Measurements from ENCODE around the gene DNLZ. TPM values are rescaled to one million over a fixed set of nuclear protein-coding genes. Genes with fewer than 3 reads are reported as not detected.

Gene DNLZ
- total and polyA plus RNA-seq, 9 of the 15 experiments (the other 6 are each of a cell fraction or from before 2014, with no cell fraction given): 0.17 to 44.6 (median 3.4) TPM

DNA sequence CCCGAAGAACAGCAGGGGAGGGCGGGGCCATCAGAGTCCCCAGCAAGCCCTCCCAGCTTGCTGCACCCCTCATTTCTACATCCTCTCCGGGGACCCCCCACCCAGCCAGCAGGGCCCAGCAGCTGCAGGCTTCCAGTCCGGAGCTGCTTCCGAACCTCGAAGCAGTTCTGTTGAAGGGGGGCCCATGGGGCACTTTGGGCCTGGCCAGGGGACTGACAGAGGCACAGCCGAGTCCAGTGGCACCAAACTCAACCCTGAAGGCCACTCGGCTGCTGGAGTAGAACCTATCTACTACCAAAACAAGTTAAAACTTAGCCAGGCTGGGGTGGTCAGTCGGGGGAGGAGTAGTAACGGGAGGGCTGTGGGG is 51.6 kb downstream of the DNLZ start:
- Histone ChIP-seq H3K9me3 (replicated peaks; ENCODE audit: control insufficient read depth, insufficient read depth, low read depth, low read length) (peaks cover 19% of the 10 kb centered on the region), H3K27me3 (ENCODE audit: control insufficient read depth in 2 of 2, insufficient read depth in 2 of 2, low read length in 2 of 2) (peaks cover 0 to 12% of the 10 kb centered on the region in 2 experiments; a peak in 2 of 5 replicates), H3K27ac (ENCODE audit: extremely low read depth, low read depth, low read length) (no peak overlapping the region), H3K9me1 (ENCODE audit: control insufficient read depth, insufficient read depth, low read length) (no peaks in the 10 kb centered on the region), H2AFZ (ENCODE audit: low read depth, low read length) (no peak overlapping the region), H4K20me1 (replicated peaks; ENCODE audit: control insufficient read depth, insufficient read depth, low read length) (no peaks in the 10 kb centered on the region), H3K79me2 (ENCODE audit: control insufficient read depth, insufficient read depth, low read length) (no peaks in the 10 kb centered on the region), H3K4me3 (no peak overlapping the region), H3K4me2 (ENCODE audit: insufficient read depth, low read length) (no peak overlapping the region), H3K4me1 (replicated peaks in 1 of 2; ENCODE audit: control insufficient read depth in 2 of 2, insufficient read depth in 2 of 2, low read length in 2 of 2) (peaks cover 4 to 33% of the 10 kb centered on the region in 2 experiments; a peak in 3 of 5 replicates), H3K9ac (ENCODE audit: insufficient read depth in 1 of 2, low read depth in 2 of 2, low read length in 2 of 2) (no peak overlapping the region), H3K36me3 (ENCODE audit: control insufficient read depth, insufficient read depth, low read length) (no peaks in the 10 kb centered on the region; the same call in 2 of the 3 replicates)
- in situ Hi-C loops (cut with MboI) (no loop called here), intact Hi-C loops (cut with micrococcal nuclease) (no loop called here)
- TF ChIP-seq PRMT5 (CRISPR knock-in tag; IDR thresholded peaks at IDR 0.05) (no peak), MTA1 (IDR thresholded peaks at IDR 0.05; ENCODE audit: borderline replicate concordance) (no peak), ZNF764 (CRISPR knock-in tag; IDR thresholded peaks at IDR 0.05; ENCODE audit: low read depth) (no peak), PHB (CRISPR knock-in tag; IDR thresholded peaks at IDR 0.05) (no peak), ZC3H8 (IDR thresholded peaks at IDR 0.05) (no peak)
- no peak for ATAC-seq
- DNase-seq (ENCODE audit: extremely low read depth in 1 of 4, low spot score in 3 of 4): no peak
- ChIA-PET POLR2A (no interaction called here), CTCF (ENCODE audit: low intra/inter-chr PET ratio) (interaction anchor here (0.7 to 1.7 kb wide), 4 partner anchors 27 to 382 kb away, joined by 3 to 7 read pairs (median 4); partner anchors contain the start of gene SNAPC4)
- no TSS peak for BruUV-seq (replicated peaks)
- 21% methylated on average over 9 of the region's 10 CpGs for WGBS (ENCODE audit: insufficient coverage, low coverage, missing lambda C conversion rate)
- no peak for FAIRE-seq

Data from K562 (cell line).